ENCODE measurements around the gene FERMT3.
A peak's percentile ranks its signal among the peaks of the same experiment; 100 is the strongest.

GRCh38 chr11:64246871-64247728, 40.6 kb downstream of the FERMT3 start, which contains the start of gene PPP1R14B:
- peak in 1 of 3 experiments; percentile 12; a peak in 1 of 4 replicates for TF ChIP-seq CTCF (IDR thresholded peaks at IDR 0.05; ENCODE audit: control extremely low read depth in 1 of 3, insufficient read depth in 1 of 3, low read depth in 1 of 3, low read length in 3 of 3)
- no peak for TF ChIP-seq POLR2A (IDR thresholded peaks at IDR 0.05; ENCODE audit: control extremely low read depth in 1 of 2, low read depth in 2 of 2, low read length in 2 of 2)
- peak; percentile 75 for TF ChIP-seq MAX (IDR thresholded peaks at IDR 0.05)
- peak in 1 of 2 experiments; percentile 92; a peak in 2 of 4 replicates for TF ChIP-seq SIN3A (conservative IDR thresholded peaks at IDR 0.05 in 1 of 2, IDR thresholded peaks at IDR 0.05 in 1 of 2; ENCODE audit: low read depth in 1 of 2, low read length in 2 of 2)
- TF ChIP-seq EZH2 (IDR thresholded peaks at IDR 0.05; ENCODE audit: low read depth, low read length, severe bottlenecking), result no peak
- no peak for TF ChIP-seq JUND (IDR thresholded peaks at IDR 0.05; ENCODE audit: low read length)

All from H1 (cell line).